GM12801 (cell line): Measurements from ENCODE around the gene DYNC2H1.

ENCODE experiments used
- TF ChIP-seq, protein P1 (sequence below): IDR thresholded peaks from one replicate; pipeline ENCODE4 v1.5.1; 2011; ENCODE audit warnings: control low read depth; ENCODE audit not compliant: insufficient read length; ENCODE audit errors: extremely low read depth

Gene DYNC2H1

DNA sequence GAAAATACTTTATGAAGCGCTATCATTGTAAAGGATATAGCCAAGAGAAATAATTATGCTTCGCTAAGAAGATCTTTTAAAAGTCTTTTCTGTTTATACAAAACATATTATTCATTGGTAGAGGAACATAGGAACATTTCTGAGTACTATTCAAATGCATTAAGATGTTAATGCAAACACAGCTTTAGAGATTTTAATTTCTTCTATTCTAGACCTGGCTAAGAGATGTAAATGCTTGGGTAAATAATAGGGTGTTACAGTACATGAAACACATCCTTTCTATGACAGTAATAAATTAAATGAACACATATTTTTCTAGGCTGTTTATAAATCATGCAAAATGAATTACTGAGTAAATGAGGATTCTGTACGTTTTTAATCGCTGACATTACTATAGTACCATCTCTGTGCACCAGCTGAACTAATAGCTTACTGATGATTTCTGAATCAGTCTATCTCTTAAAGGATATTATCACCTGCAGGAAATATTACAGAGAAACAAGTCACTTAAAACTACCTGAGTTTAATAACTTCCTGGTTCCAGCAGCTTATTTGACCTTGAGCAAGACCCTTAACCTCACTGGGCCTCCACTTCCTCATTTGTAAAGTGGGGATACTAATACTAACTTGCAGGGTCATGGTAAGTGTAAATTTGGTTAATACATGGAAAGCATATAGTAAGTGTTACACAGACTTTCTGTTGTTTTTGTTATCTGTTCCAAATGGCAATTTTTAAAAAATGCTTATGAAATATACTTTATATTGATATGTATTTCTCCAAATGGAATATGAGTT lies 344.9 kb downstream of the DYNC2H1 start:
- TF ChIP-seq, protein P1, sequence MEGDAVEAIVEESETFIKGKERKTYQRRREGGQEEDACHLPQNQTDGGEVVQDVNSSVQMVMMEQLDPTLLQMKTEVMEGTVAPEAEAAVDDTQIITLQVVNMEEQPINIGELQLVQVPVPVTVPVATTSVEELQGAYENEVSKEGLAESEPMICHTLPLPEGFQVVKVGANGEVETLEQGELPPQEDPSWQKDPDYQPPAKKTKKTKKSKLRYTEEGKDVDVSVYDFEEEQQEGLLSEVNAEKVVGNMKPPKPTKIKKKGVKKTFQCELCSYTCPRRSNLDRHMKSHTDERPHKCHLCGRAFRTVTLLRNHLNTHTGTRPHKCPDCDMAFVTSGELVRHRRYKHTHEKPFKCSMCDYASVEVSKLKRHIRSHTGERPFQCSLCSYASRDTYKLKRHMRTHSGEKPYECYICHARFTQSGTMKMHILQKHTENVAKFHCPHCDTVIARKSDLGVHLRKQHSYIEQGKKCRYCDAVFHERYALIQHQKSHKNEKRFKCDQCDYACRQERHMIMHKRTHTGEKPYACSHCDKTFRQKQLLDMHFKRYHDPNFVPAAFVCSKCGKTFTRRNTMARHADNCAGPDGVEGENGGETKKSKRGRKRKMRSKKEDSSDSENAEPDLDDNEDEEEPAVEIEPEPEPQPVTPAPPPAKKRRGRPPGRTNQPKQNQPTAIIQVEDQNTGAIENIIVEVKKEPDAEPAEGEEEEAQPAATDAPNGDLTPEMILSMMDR, result no peak

DNA sequence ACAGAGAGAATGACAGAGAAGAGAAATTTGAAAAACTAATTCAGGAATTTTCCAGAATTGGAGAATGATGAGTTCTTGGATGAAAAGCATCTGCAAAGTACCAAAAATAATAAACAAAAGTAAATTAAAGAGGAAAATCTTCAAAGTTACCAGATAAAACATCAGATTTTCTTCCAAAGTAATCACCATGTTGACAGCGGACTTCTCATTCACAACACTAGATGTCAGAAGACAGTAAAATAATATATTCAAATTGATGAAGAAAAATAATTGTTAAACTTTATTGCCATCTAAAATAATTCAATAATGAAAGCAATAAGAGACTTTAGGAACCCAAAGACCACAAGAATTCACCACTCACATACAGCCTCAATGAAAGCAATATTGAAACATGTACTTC lies 355.2 kb downstream of the DYNC2H1 start:
- TF ChIP-seq, protein P1, result no peak

DNA sequence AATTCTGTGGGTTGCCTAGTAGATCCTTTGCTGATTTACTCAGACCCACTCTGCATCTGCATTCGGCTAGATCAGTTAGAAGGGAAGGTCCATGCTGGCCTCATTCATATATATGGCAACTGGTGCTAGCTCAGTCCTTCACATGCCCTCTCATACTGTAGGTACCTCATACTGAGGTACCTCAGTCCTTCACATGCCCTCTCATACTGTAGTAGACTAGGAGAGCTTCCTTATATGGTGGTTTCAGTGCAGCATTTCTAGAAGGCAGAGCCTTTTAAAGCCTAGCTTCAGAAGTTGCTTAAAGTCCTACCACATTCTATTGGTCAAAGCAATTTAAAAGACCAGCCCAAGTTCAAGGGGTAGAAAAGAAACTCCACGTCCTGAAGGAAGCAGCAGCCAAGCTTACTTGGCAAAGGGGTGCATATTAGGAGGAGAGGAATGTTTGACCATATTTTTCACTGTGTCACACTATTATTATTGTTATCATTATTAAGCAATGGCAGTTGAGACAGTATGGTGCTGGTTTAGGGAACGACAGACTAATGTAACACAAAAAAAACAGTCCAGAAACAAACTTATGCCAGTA lies 356.4 kb downstream of the DYNC2H1 start:
- TF ChIP-seq, protein P1, result no peak

DNA sequence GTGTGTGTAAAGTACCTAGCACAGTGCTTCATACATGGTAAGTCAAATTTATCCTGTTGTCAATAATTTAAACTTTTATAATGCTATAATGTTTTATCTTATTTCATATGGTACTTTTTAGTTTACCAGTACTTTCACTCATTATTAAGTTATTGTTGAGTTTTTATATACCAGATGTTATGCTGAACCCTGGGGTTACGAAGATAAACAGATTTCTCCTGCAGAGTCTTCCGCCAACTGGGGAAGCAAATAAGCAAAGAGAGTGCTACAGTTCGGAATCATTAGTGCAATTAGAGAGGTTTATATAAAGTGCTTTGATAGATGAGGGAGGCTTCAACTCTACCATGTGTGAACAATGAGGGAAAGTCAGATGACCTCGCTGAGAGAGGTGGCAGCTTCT lies 362.3 kb downstream of the DYNC2H1 start:
- TF ChIP-seq, protein P1, result no peak

DNA sequence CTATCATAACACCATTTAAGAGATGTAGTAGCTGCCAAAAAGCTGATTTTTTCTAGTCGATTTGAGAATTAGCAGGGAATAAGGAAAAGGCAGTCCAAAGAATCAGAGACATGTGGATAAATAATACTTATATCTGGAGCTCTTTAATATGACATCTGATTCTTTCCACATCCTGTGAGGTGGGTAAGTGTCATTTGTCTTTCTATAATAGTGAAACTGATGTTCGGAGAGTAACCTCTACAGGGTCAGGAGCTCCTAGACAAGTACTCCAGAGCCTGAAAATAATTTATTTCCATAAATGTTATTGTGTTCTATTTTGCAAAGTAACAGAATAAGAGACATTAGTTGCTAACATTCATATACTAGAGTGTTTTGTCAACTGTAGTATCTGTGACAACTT lies 367.6 kb downstream of the DYNC2H1 start:
- TF ChIP-seq, protein P1, result no peak

DNA sequence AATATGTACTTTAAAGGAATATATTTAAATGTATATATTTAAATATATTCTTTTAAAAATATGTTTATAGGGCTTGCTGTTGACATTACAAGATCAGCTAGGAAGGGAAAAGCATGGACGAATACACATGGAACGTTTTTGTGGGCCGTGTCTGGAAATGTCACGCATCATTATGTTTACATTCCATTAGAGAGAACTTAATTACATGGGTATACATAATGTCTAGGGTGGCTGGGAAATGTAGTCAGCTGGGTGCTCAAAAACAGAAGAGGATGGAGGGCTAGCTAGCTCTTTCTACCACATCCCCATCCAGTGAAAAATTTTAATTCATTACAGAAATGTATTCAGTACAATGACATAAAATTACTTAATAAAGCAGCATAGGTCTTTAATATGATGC lies 371.2 kb downstream of the DYNC2H1 start:
- TF ChIP-seq, protein P1, result no peak

DNA sequence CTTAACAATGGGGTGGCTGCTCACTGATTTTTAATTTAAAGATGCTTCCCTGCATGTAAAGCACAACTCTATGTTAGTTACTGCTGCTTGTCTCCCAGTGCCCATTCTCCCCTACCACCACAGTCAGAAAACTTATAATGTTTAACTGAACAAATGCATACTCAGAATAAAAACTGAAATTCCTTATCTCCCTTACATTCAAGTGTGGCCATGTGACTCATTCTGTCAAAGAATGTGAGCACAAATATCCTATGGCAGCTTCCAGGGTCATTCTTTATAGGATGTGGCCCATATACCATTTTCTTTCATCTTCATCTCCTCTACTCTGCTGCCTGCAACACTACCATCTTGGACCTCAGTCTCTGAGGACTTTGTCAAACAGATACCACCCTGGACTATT lies 374.8 kb downstream of the DYNC2H1 start:
- TF ChIP-seq, protein P1, result no peak
